Articular chondrocyte of knee joint (primary cell): ENCODE results near the gene WDR86. TPM values are rescaled to one million over a fixed set of nuclear protein-coding genes. Genes with fewer than 3 reads are reported as not detected.

Source experiments
- small RNA-seq: library from RNA; depleted of rRNA; stranded (forward); fragments of <200 nt; gene quantifications from one replicate; pipeline ENCODE3, GENCODE V24; 2012
- total RNA-seq: library from RNA; depleted of rRNA; stranded (reverse); fragments of >200 nt; gene quantifications from 2 replicates; pipeline ENCODE4 v1.2.3, GENCODE V29; 2012

Gene WDR86, protein sequence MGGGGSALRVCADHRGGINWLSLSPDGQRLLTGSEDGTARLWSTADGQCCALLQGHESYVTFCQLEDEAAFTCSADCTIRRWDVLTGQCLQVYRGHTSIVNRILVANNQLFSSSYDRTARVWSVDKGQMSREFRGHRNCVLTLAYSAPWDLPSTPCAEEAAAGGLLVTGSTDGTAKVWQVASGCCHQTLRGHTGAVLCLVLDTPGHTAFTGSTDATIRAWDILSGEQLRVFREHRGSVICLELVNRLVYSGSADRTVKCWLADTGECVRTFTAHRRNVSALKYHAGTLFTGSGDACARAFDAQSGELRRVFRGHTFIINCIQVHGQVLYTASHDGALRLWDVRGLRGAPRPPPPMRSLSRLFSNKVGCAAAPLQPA
- 6.1 and 9.0 TPM in 2 replicates for total RNA-seq

GRCh38 chr7:151409667-151410404 is at the start of gene WDR86:
Gene WDR86, minus strand, starts transcription at chr7:151410038. Its CDS starts 449 bp downstream, at chr7:151409589.

DNA sequence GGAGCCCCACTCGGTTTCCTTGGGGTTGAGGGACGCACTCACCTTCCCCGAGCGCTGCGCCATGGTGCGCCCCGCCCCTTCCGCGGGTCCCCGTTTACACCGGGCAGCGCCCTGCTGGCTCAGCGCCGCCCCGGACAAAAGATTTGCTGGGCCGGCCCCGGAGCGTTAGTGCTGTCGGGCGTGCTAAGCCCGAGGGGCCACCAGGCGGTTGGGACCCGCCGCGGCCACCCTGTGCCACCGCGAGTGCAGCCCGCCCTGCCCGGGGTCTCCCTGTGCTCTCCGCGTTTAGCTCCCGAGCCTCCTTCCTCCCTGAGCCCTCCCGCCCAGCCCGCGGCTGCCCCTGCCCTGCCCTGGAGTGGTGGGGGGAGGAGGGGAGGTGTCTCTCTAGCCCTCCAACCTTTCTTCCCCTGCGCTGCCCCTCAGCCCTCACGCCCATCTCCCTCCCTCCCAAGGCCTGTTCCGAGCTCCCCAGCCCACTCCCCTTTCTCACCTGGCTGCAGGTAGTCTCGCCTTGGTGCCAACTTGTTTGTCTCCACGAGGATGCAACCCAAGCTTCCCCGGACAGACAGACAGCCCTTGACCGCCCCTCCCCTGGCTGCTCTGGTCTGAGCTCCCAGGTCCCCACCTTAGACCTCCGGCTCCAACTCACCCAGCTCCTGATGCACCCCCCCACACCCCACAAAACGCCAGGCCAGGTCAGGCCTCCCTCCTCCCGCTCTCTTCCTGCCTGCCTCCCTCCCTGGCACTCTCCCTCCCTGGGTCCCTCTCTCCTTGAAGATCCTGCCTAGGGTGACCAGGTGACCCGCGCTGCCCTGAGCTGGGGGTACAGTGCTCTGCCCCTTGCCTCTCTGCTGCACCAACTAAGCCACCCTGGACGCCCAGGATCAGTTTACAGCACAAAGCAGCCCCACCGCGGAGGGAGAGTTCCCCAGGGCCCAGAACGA is 30.3 kb upstream of the WDR86 start, which contains the start of gene CRYGN:
Gene CRYGN (minus strand): TSS at position 287 of the 944 bp plus-strand sequence. CDS start 224 bp downstream, at position 63.

GRCh38 chr7:151341357-151342101 is 68.3 kb downstream of the WDR86 start, which contains the start of gene NUB1:
Gene NUB1, plus strand, starts transcription at chr7:151341812. Its CDS starts 3,538 bp downstream, at chr7:151345350.

Small RNAs within 50 kb of the gene (small RNA-seq; reads per million reads assigned to genes)
- gene MIR3907: not detected

Other genes with a start within 250 kb of the WDR86 start
- not detected in 2 replicates for gene GBX1, start 242.3 kb downstream of the WDR86 start, total RNA-seq
- gene ASB10, start 222.8 kb downstream of the WDR86 start, total RNA-seq: not detected in 2 replicates
- not detected in 2 replicates for gene H2BK1, start 199.6 kb downstream of the WDR86 start, total RNA-seq
- 51.5 and 55.0 TPM in 2 replicates for gene ABCF2, start 182.8 kb downstream of the WDR86 start, total RNA-seq
- 70.9 and 71.5 TPM in 2 replicates for gene CHPF2, start 177.6 kb downstream of the WDR86 start, total RNA-seq
- 39.7 and 43.1 TPM in 2 replicates for gene SMARCD3, start 161.3 kb downstream of the WDR86 start, total RNA-seq
- gene NUB1, start 68.2 kb downstream of the WDR86 start, total RNA-seq: 55.7 and 64.4 TPM in 2 replicates
- gene CRYGN, start 30.1 kb upstream of the WDR86 start, total RNA-seq: 0.76 and 0.78 TPM in 2 replicates
- 94.1 and 102 TPM in 2 replicates for gene RHEB, start 109.9 kb upstream of the WDR86 start, total RNA-seq